Right lobe of liver (tissue), 4 donors: ENCODE results near the gene RAG2.

Experiments used
- CTCF ChIP-seq, 4 donors: fragments of 200-600 bp in 3 of 4; fragments of 450-650 bp in 1 of 4; IDR thresholded peaks; one replicate each; pipeline versions ENCODE4 v1.5.1 to v1.8.0; 2016 to 2022; ENCODE audit warnings: antibody characterized with exemption in 4 of 4, mild to moderate bottlenecking in 2 of 4
- POLR2A ChIP-seq: fragments of 450-650 bp; IDR thresholded peaks from one replicate; pipeline ENCODE4 v1.6.1; 2017; ENCODE audit warnings: antibody characterized with exemption, mild to moderate bottlenecking
- donor health status: DM: no; HTN: no; CAD: no.
- donor health status: DM: no; HTN: no; CAD: no.
- donor health status: DM: no; HTN: yes; CAD: no.

GRCh38 chr11:36594316-36594989, 3.6 kb downstream of the RAG2 start, which contains the start of gene IFTAP:
- TF ChIP-seq CTCF (IDR thresholded peaks at IDR 0.05) = no peak
- TF ChIP-seq POLR2A = no peak
